BJ (cell line): ENCODE results near the gene EP400. TPM values are rescaled to one million over a fixed set of nuclear protein-coding genes. Genes with fewer than 3 reads are reported as not detected.

Experiments used
- CTCF ChIA-PET: fragments of 350-600 bp; formaldehyde crosslinking; extraction: SDS; loops from one replicate; lab custom pipeline; 2021; ENCODE audit warnings: antibody characterized with exemption, inconsistent platforms; lab: Yijun Ruan, JAX
- POLR2A ChIA-PET: fragments of 300-600 bp; sonication (Branson Sonifier 250); formaldehyde crosslinking; extraction: SDS; loops from one replicate; lab custom pipeline; 2021; ENCODE audit warnings: antibody characterized with exemption; lab: Charles Lee
- DNase-seq: peaks from one replicate; pipeline ENCODE4 v3.0.0-alpha.2; 2011; ENCODE audit warnings: low read depth
- H3K27me3 ChIP-seq: 2 replicates; pipeline ENCODE4 v1.6.0; 2011; ENCODE audit warnings: low read length; ENCODE audit not compliant: control insufficient read depth, insufficient read depth
- H3K36me3 ChIP-seq: 2 replicates; pipeline ENCODE4 v1.5.1; 2011; ENCODE audit warnings: low read length; ENCODE audit not compliant: control insufficient read depth, insufficient read depth
- H3K4me3 ChIP-seq: 2 replicates; pipeline ENCODE4 v1.5.1; 2011; ENCODE audit warnings: low read depth, mild to moderate bottlenecking, control low read depth, low read length
- polyA plus RNA-seq: library from polyadenylated mRNA; depleted of rRNA; stranded (reverse); fragments of >200 nt; gene quantifications from 2 replicates; pipeline ENCODE4 v1.2.3, GENCODE V29; 2011
- TF ChIP-seq, protein P1 (sequence below): IDR thresholded peaks from 2 replicates; pipeline ENCODE4 v1.5.1; 2011; ENCODE audit warnings: low read depth, mild to moderate bottlenecking, control low read depth, inconsistent platforms, low read length, moderate library complexity; ENCODE audit not compliant: insufficient read depth

The EP400 gene
- polyA plus RNA-seq, 1 experiment, result 2.5 TPM

DNA sequence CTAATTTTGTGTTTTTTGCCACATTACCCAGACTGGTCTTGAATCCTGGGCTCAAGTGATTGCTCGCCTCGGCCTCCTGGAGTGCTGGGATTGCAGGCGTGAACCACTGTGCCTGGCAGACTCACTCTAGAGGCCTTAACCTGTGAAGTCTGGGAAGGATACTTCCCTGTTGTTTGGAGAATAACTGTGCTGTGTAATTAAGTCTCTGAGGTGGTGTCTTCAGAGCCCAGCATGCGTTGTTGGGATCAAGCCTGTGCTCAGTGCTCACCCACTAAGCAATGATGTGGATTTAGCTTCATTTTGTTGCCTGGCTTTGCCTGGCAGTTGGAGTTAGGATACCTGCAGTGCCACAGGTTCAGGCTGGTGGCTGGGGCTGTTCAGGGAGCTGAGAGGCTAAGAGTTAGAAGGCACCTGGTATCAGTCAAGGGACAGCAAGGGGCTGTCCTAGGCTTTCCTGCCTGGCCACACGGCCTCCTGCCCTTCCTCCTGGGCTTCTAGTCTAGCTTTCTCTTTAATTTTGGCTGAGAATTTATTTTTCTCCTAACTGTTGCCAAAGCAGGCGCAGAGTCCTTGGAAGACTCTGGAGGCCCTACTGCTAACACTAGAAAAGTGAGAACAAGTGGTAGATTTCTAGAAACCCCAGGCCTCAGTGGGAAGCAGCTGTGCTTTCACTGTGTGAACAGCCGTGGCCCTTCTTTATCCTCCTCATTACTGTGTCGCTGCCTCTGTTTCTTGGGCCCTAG lies 38.5 kb downstream of the EP400 start:
- TF ChIP-seq, protein P1, sequence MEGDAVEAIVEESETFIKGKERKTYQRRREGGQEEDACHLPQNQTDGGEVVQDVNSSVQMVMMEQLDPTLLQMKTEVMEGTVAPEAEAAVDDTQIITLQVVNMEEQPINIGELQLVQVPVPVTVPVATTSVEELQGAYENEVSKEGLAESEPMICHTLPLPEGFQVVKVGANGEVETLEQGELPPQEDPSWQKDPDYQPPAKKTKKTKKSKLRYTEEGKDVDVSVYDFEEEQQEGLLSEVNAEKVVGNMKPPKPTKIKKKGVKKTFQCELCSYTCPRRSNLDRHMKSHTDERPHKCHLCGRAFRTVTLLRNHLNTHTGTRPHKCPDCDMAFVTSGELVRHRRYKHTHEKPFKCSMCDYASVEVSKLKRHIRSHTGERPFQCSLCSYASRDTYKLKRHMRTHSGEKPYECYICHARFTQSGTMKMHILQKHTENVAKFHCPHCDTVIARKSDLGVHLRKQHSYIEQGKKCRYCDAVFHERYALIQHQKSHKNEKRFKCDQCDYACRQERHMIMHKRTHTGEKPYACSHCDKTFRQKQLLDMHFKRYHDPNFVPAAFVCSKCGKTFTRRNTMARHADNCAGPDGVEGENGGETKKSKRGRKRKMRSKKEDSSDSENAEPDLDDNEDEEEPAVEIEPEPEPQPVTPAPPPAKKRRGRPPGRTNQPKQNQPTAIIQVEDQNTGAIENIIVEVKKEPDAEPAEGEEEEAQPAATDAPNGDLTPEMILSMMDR, result no peak
- no peak overlapping the region for H3K4me3 ChIP-seq
- peaks cover 34% of the 10 kb centered on the region for H3K36me3 ChIP-seq
- DNase-seq, result no peak
- H3K27me3 ChIP-seq, result no peaks in the 10 kb centered on the region
- ChIA-PET CTCF (interaction anchor here (3.9 kb wide), 1 partner anchor 12 kb away, joined by 11 read pairs; no protein-coding TSS in a partner anchor), POLR2A (no interaction called here)

DNA sequence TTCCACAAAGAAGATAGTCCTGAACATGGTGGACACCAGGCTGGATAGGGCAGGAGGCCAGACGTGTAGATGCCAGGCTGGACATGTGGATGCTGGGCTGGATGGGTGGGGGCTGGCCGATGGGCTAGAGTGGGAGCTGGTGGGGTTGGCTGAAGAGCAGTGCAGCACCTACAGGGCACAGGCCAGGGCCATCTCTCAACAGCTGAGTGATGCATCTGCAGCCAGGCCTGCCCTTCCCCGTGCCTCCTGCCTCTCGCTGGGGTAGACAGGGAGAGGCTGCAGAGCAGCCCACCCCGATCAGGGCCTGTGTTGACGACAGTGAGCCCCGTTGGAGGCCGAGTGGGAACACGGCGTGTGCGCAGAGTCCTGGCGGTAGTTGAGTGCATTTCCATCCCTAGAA lies 39.3 kb downstream of the EP400 start:
- TF ChIP-seq, protein P1, result no peak
- H3K36me3 ChIP-seq, result peaks cover 36% of the 10 kb centered on the region
- DNase-seq, result no peak
- no peak overlapping the region for H3K4me3 ChIP-seq
- ChIA-PET CTCF (interaction anchor here (3.9 kb wide), 1 partner anchor 11 kb away, joined by 11 read pairs; no protein-coding TSS in a partner anchor), POLR2A (no interaction called here)
- H3K27me3 ChIP-seq, result no peaks in the 10 kb centered on the region

DNA sequence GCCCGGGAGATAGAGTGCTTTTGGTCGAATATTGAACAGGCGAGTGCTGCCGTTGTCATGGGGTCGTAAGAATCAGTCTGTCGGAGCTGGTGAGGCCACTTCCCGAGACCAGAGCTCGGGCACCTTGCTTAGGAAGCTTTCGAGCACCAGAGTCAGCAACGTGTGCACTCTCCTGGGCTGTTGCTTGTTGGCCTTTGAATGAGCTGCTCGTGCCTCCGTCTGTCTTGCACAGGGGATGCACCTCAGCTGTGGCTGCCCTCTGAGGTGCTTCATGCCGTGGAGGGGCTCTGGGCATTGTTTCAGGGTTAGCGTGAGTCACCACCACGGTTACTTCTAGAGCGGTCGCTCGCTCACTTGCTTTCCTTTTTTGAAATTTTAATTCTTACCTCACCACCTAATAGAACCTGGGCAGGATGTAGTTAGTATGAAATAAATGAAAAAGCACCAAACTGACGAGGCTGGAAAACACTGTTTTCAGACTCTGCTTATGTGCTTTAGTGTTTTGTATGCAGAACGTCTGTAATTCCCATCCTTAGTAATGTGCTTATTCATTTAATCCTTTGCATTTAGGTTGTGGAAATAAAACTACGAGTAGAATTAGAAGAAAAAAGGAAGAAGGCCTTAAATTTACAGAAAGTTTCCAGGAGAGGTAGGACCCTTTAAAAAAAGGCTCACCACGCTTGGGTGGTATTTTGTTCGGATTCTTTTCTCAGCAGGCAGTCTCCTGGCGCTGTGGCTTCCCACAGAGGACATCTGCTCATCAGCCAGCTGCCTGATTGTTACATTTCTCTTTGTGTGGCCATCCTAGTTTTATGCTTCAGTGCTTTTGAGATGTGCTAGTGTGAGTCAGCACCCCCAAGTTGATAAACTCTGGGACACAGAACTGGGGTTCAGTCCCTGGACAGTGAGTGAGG lies 40.6 kb downstream of the EP400 start:
- ChIA-PET POLR2A (no interaction called here), CTCF (interaction anchor here (1.1 to 3.9 kb wide), 2 partner anchors 10 to 11 kb away, joined by 4 to 11 read pairs; no protein-coding TSS in a partner anchor)
- no peak for DNase-seq
- H3K36me3 ChIP-seq, result peaks cover 37% of the 10 kb centered on the region
- H3K4me3 ChIP-seq, result no peak overlapping the region
- H3K27me3 ChIP-seq, result no peaks in the 10 kb centered on the region
- TF ChIP-seq, protein P1, result no peak

DNA sequence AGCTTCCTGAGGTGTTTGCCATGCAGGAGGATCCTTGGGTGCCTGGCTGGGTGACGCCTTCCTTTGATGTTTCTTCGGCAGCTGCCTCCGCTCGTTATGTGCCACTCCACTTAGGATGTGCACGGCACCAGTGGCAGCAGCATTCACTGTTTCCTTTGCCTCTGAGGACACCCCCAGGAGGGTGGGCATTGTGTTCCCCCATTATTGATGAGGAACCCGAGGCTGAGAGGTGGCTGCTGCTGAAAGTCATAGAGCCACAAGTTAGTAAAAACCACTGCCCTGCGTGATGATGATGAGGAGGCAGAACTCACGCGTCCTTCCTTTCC lies 41.2 kb downstream of the EP400 start:
- CTCF ChIA-PET, result interaction anchor here (1.1 kb wide), 1 partner anchor 11 kb away, joined by 4 read pairs; no protein-coding TSS in a partner anchor

More for the DNA sequence above, 41.2 kb downstream of the EP400 start:
- Histone ChIP-seq H3K4me3 (no peak overlapping the region), H3K36me3 (peaks cover 35% of the 10 kb centered on the region), H3K27me3 (no peaks in the 10 kb centered on the region)
- TF ChIP-seq, protein P1, result no peak
- POLR2A ChIA-PET, result no interaction called here
- no peak for DNase-seq
